GM10266 (cell line): Measurements from ENCODE around the gene MAN2A1.
"Not testable (repeated sequence)": the region's sequence is repeated elsewhere in the genome, so short reads cannot be mapped to it uniquely, and the experiment has no call there.

ENCODE experiments used
- DNase-seq: peaks from one replicate; pipeline ENCODE4 v3.0.0; 2012; ENCODE audit errors: extremely low spot score
- TF ChIP-seq, protein P1 (sequence below): IDR thresholded peaks from 2 replicates; pipeline ENCODE4 v1.5.1; 2012; ENCODE audit warnings: mild to moderate bottlenecking, low read depth; ENCODE audit not compliant: control insufficient read depth, insufficient read depth; ENCODE audit errors: missing control alignments

Gene MAN2A1

DNA sequence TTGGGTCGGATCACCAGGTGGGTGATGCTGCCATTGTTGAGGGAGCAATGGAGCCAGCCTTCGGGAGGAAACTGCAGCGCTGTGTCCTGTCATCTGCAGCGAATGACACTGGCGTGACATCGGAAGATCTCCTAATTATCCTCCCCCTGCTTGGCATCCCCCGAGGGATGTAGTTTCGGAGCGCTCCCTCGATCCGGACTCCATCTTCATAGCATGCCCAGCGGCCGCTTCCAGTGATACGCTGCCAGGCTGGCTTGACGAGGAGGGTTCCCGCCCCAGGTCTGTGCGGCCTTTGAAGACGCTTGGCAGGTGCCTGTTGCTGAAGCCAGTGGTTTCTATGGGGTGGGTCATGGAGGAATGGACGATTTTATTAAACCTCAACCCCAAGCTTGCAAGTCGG is 194.9 kb downstream of the MAN2A1 start:
- DNase-seq = no peak
- TF ChIP-seq, protein P1, sequence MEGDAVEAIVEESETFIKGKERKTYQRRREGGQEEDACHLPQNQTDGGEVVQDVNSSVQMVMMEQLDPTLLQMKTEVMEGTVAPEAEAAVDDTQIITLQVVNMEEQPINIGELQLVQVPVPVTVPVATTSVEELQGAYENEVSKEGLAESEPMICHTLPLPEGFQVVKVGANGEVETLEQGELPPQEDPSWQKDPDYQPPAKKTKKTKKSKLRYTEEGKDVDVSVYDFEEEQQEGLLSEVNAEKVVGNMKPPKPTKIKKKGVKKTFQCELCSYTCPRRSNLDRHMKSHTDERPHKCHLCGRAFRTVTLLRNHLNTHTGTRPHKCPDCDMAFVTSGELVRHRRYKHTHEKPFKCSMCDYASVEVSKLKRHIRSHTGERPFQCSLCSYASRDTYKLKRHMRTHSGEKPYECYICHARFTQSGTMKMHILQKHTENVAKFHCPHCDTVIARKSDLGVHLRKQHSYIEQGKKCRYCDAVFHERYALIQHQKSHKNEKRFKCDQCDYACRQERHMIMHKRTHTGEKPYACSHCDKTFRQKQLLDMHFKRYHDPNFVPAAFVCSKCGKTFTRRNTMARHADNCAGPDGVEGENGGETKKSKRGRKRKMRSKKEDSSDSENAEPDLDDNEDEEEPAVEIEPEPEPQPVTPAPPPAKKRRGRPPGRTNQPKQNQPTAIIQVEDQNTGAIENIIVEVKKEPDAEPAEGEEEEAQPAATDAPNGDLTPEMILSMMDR = no peak

DNA sequence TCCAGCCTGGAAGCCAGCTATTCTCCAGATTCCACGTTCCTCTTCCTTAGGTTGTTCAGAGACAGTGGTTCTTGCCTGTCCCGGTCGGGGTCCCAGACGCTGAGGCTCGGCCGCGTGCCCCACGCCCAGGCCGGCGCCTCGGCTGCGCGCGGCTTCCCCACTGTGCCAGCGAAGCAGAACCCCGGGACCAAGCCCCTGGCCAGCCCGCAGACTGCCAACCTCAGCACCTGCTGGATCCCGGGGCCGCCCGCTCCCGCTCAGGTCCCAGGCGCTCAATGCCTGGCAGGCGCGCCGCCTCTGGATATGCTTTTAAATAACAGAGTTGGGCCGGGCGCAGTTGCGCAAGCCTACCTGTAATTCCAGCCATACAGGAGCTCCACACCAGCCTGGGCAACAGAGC is 195.5 kb downstream of the MAN2A1 start:
- TF ChIP-seq, protein P1 = no peak
- no peak for DNase-seq

DNA sequence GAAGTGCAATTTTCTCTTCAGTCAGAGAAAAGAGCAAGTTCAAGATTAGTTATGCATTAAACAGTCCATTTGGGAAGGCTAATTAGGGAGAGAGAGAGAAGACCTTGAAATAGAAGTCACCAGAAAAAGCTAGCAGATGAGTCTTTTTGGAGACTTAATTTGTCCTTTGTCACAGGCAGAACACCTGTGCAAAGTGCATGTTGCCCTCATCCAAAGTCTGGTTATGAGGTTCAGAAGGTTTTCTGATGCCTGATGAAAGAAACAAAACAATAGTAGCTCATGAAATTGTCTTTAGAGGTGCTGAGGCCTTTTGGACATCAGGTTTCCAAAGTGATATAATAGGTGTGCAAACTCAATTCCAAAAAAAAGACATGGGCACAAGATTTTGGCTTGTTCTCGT is 199.3 kb downstream of the MAN2A1 start:
- TF ChIP-seq, protein P1 = no peak
- DNase-seq = no peak

DNA sequence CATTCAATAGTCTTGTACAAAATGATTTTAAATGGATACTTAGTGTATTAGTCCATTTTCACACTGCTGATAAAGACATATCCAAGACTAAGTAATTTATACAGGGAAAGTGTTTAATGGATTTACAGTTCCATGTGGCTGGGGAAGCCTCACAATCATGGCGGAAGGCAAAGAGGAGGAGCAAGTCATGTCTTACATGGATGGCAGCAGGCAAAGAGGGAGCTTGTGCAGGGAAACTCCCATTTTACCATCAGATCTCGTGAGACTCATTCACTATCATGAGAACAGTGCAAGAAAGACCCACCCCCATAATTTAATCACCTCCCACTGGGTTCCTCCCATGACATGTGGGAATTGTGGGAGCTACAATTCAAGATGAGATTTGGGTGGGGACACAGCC is 203.5 kb downstream of the MAN2A1 start:
- not testable (repeated sequence) for DNase-seq

DNA sequence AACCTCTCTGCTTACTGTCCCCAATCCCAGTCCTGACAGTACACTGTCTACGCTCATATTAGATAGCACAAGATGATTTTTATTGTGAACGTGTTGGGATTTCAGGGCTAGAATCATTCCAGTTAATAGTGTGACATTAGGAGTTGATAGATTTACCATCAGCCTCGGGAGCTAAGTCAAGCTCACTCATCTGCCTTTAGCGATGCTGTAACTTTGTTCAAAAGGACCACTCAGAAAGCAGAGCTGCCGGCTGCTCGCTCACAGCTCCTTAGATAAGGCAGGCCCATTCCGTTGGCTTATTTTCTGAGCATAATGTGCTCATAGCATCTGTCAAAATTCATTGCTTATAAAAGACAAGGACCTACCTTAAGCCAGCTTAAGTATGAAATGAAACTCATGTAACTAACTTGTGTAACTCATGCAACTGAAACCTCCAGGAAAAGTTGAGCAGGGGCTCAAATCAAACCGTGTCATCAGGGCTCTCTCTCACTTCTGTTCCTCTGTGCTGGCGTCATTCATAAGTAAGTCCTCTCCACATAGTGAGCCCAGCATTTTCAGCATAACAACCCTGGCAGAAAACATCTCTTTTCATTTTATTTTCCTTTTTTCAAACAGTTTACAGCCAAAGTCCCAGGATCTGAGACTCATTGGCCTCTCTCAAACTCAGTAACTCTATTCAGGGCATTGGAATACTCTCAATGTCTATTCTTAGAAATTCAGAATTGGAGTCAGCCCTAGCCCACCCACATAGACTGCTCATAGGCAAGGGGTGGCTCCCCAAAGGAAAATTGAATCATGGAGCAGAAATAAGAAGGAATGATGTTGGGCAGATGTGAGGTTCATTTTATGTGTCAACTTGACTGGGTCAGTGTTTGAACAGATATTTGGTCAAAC is 208.8 kb downstream of the MAN2A1 start:
- no peak for DNase-seq
- TF ChIP-seq, protein P1 = no peak

DNA sequence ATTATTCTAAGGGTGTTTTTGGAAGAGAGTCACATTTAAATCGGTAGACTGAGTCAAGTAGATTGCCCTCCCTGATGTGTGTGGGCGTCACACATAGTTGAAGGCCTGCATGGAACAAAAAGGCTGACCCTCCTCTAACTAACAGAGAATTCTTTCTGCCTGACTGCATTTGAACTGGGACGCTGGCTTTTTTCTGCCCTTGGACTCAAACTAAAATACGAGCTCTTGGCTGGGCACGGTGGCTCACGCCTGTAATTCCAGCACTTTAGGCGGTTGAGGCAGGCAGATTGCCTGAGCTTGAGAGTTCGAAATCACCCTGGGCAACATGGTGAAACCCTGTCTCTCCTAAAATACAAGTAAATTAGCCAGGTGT is 209.4 kb downstream of the MAN2A1 start:
- DNase-seq = no peak
- TF ChIP-seq, protein P1 = no peak

DNA sequence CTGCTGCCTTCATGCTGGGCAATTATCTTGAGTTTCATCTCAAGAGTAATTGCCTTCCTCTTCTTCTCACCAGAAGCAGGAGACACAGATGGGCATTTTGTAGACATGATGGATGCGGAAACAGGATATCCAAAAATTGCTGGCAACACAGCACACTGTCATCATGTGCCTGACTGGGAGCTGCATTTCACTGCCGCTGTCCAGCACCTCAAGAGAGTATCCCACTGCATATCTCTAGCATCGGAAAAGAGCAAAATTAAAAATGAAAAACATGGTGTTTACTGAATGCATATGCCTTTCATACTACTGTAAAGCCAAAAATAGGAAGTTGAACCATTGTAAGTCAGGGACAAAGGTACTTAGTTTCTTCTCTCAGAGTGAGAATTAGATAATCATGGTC is 210.7 kb downstream of the MAN2A1 start:
- no peak for DNase-seq
- TF ChIP-seq, protein P1 = no peak

DNA sequence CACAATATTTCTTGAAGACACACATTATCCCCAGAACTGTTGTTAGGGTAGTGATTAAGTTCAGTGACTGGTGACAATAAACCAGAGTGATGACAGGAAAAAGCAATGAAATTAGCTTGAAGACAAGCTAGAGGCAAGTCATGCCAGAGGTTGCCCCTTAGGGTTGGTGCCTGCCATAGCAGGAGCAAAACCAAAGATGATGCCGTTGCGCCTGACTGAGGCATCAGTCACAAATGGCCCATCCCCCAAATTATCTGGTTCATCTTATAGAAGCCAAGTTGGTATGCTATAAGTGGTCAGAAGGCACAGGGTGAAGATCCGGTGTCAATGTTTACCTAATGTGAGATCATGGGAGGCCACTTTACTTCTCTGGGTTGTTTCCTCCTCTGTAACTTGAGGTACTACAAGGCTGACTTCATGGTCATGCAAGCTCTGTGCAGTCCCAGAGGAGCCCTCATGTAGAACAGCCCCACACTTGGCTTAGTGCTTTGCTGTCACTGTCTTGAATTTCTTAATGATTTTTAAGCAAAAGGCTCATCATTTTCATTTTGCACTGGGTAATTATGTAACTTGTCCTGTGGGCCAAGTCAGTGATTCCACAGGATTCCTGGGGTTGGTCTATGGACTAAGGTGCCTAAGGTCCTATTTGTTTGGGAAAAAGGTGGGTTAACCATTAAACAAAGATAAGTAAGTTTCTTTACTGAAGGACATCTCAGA is 211.3 kb downstream of the MAN2A1 start:
- no peak for DNase-seq
- TF ChIP-seq, protein P1 = no peak
